SKM-1 treated with dmso at 0.1 percent for 144 hours (cell line): ENCODE data around the gene CD6.
"Not testable (repeated sequence)": the region's sequence is repeated elsewhere in the genome, so short reads cannot be mapped to it uniquely, and the experiment has no call there.

Experiments used
- DNase-seq: peaks from one replicate; lab custom pipeline; 2025; ENCODE audit not compliant: unreplicated experiment; lab: John Stamatoyannopoulos, UW

Gene CD6

DNA sequence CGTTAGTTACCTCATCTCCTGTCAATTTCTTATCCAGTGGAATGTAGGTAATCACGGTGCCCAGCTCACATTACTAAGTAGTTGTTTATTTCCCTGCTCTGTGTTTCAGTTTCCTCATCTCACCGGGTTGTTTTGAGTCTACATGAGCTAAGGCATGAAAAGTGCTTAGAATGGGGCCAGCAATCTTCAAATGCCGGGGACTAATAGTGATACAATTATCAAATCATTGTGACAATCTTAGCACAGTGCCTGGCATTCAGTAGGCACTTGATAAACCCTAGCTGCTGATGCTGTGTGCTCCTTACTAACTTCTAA lies 77.5 kb downstream of the CD6 start:
- DNase-seq = no peak

- DNase-seq = no peak
These were observed 78.4 kb downstream of the CD6 start for GRCh38 chr11:61049859-61050258.

- no peak for DNase-seq
These were observed 80.9 kb downstream of the CD6 start for GRCh38 chr11:61052182-61052972.

- DNase-seq = no peak
These were observed 81.7 kb downstream of the CD6 start for GRCh38 chr11:61053191-61053590.

- DNase-seq = no peak
These were observed 83.0 kb downstream of the CD6 start for GRCh38 chr11:61054513-61054912.

DNA sequence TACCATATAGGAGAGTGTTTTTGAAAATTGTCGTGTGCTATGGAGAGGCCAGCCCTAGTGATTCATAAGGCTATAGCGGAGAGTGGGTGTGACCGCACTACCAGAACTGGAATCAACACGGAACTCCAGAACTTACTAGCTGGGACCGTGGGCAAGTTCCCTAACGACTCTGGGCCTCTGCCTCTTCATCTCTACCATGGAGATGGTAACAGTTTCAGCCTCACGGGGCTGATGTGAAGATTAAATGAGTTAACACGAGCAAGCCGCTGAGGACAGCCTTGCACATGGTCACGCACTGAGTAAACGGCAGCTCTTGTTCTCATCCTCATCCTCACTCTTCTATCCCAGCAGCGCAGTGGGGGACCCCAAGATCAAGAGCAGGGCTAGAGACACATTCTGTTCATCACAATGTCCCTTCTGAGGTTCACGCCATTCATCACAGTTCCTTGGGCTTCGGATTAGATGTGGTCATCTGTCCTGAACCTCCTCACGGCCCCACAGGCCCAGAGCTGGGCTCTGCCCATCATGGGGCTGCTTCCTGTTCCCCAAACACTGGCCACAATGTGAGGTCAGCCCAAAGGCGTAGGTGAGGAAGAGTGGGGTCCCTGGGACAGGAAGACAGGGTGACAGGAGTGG lies 83.6 kb downstream of the CD6 start:
- no peak for DNase-seq

DNA sequence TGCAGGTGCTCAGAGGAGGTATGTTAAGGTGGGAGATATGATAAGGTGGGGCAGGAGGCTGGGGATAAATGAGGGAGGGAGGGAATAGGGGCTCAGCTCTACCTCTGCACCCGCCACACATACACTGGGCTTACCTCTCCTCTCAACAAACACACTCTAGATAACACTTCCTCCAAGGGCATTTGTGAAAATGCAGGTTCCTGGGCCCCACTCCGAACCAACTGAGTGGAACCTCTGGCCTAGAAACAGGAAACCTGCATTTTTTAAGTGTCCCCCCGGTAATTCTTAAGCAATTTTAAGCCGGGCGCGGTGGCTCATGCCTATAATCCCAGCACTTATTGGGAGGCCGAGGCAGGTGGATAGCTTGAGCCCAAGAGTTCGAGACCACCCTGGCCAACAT lies 84.3 kb downstream of the CD6 start:
- DNase-seq = no peak

GRCh38 chr11:61056571-61056970 lies 85.1 kb downstream of the CD6 start:
- no peak for DNase-seq

DNA sequence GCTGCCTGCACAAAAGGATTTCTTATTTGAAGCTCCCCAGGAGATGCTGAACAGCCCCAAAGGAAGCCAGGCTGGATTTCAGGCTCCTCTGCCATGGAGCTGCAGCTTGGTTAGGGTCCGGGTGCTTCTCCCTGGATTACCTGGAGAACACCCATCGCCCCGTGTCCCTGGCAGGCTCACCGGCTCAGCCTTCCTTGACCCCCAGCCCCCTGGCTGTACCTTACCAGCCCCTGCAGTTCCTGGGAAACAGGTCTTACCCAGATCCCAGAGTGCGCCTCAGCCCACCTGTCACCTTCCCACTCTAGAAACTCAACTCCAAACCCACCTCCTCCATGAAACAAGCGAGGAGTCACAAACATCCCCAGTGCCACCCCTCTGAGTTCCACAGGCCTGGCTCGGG lies 85.5 kb downstream of the CD6 start:
- no peak for DNase-seq

DNA sequence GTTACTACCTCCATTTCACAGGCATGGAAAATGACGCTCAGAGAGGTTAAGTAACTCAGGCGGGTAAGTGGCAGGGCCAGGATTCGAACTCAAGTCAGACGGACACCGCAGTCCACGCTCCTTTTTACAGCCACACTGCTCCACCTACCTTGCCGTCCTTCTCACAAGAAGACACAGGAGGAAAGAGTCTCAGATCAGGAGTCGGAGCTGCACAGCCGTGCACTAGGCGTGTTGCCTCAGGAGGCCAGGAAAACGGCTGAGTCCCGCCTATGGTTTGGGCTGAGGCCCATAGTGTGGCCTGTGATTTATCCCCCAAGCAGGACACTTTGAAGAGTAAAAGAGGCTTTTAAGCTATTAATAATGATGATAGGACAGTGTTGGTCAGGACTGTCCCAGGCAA lies 86.1 kb downstream of the CD6 start:
- no peak for DNase-seq

DNA sequence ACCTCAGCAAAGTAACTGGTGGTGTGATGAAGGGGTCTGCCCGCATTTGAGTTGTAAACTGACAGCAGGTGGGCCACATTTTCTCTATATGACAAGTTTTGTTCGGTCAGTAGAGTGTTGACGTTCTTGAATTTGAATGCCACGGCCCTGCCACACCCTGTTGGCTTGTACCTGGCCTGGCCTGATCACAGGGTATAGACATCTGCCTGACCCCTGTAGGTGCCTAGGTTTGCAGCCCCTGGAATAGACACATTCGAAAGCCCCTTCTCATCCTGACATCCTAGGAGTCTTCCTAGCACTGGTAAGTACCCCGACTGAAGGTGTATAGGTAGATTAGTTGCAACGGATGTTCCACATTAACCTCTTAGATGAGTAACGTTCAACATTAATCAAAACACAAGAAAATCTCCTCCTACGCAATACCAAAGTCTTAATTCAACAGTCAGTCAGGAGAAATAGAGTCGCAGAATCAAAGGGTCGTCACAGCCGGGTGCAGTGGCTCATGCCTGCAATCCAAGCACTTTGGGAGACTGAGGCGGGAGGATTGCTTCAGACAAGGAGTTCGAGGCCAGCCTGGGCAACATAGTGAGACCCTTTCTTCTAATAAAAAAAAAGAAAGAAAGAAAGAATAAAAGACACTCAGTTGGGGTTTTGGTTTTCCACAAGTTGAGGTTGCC lies 87.2 kb downstream of the CD6 start:
- no peak for DNase-seq

DNA sequence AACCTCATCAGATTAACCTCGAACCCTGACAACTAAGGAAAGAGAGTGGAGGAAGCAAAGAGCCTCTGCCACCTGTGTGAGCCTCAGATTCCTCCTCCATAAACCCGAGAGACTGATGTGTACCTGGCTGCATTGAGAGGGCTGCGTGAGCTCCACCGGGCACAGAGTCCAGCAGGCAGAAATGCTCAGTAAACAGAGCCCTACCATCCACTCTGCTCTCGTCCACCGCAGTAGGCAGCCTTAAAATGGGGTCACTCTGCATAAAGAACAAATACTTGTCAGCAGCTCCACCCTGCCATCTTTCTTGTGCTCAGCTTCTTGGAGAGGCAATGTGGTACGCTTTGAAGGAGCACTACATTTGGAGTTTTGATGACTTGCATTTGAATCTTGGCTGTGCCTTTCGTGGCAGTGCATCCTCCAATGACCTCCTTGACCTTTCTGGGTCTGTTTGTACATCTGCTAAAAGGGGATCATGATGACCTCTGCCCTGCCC lies 87.8 kb downstream of the CD6 start:
- DNase-seq = no peak

DNA sequence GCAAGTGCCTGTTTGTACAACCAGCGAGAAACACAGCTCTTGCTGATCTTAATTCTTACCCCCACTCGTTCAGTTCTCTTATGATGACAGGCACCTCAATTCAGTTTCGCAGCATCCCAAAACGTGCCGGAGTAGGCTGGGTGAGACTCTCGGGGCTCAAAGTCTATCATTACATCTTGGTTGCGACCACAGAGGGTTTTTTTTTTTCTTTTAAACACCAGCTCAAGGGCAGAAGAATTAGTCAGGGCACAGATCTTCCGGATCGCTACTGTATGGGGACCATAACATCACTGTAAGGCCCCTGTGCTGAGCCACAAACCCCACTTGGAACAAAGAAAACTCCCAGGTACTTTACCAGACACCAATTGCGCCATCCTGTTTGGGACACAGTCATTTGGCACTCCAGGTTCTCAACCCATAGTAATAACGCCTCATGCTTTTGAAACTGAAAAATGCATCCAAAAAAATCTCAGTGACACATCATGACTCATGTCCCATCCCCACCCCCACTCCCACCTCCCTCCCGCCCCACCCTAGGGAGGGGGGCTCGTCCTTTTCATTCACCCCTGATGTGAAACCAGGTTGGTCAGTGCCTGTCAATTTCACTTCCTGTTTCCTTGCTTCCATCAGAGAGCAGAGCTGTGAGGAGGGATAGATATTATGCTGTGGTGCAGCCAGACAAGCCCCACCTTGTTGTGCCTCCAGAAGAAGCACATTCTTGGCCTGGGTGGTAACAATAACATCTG lies 89.8 kb downstream of the CD6 start:
- DNase-seq = peak; percentile 79

DNA sequence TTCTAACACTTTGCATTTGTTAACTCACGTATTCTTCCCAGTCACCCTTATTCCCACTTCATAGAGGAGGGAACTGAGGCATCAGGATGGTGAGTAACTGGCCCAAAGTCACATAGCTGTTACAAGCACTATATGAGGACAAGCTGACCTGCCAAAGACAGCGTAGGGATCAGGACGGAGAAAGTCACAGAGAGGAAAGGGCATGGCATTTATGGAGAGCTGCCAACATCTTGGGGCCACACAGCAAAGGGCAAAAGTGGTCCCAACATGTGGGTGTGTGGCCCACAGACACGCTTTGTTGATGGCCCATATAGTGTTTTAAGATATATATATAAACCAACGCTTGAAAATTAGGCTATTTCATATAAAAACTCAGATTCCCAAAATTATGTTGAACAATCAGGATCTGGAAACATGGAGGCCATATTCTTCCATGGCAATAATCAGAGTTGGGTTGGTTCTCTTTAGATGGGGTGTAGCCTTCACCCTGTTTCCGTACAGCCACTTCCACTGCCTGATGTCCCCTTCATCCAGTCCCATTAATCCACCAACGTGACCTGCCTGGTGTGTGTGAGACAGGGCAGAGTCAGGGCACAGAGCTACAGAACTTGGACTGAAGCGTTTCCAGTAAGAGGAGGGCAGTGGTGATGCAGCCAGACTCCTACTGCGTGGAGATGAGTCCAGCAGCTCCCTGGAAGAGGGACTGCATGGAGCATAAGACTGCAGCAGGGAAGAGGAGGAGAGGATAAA lies 90.9 kb downstream of the CD6 start:
- no peak for DNase-seq

DNA sequence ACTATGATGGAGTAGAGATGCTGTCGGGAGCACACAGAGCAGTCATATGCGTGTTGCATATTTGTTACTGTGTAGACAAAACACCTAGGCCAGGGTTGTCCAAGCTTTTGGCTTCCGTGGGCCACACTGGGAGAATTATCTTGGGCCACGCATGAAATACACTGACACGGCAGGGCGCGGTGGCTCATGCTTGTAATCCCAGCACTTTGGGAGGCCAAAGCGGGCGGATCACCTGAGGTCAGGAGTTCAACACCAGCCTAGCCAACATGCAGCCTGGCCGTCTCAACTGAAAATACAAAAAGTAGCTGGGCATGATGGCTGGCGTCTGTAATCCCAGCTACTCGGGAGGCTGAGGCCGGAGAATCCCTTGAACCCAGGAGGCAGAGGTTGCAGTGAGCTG lies 93.8 kb downstream of the CD6 start:
- not testable (repeated sequence) for DNase-seq

GRCh38 chr11:61065955-61066638 lies 94.6 kb downstream of the CD6 start:
- no peak for DNase-seq

DNA sequence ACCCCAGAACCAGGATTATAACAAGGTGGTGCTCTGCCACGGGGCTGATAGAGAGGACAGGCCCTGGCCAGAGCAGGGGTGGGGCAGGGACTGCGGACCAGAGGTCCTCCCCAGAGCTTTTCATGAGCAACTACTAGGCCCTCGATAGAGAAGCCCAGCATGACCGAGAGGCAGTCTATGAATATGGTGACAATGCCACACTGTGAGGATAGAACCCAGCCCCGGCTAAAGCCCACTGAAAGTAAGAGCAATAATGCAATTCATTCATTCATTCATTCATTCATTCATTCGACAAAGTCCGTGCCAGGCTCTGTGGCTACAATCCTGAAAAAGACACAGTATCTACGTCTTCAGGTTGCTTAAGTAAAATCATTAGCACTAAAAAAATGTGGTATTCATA lies 95.2 kb downstream of the CD6 start:
- no peak for DNase-seq

GRCh38 chr11:61067782-61068446 lies 96.4 kb downstream of the CD6 start:
- no peak for DNase-seq

GRCh38 chr11:61068581-61068980 lies 97.1 kb downstream of the CD6 start:
- no peak for DNase-seq

DNA sequence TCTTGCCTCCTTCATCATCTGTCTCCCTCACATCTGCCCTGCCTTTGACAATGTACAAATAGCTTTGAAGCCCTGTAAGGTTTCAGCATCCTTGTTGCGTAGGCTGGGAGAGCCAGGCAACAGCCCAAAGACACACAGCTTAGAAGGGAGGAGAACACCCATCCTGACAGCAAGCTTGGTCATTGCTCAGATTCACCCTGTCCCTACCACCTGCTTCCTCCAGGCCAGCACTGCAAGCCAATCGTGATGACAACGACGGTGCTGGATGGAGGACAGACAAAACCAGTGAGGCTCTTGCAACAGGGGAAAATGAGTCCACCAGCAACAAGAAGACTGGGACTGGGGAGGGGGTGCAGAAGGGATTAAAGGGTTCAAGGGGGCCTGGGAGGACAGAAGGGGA lies 97.9 kb downstream of the CD6 start:
- no peak for DNase-seq
